Measurements from ENCODE around the gene EYS.
"Not testable (repeated sequence)": the region's sequence is repeated elsewhere in the genome, so short reads cannot be mapped to it uniquely, and the experiment has no call there.

Gene EYS

DNA sequence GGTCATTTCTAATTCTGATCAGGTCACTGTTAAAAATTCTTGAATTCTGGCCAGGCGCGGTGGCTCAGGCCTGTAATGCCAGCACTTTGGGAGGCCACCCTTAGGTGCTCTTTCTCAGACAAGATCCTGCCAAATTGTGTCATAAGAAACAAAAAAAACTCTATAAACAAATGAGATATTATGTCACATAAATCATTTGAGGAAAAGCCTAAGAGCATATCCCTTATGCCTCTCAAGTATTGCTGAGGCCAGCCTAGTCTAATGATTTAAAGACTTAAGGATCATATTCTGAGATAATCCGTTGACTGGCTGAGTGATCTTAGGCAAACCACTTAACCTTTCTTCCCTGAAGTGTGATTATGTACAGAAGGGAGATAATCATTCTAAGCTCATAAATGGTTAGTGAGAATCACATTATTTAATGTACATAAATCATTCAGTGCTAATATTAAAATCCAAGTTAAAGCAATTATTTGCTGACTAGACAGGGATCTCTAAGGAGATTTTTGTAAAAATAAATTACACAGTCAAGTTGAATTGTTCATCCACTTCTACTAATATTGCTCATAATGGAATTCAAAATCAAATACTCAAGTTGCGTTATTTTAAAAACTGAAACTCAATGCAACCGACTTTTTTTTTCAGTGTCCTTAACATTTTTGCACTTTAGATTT is 1706.1 kb downstream of the EYS start:
- DNase-seq: no peak

- DNase-seq: no peak
Measured at GRCh38 chr6:63999613-64000012, 1707.4 kb downstream of the EYS start.

DNA sequence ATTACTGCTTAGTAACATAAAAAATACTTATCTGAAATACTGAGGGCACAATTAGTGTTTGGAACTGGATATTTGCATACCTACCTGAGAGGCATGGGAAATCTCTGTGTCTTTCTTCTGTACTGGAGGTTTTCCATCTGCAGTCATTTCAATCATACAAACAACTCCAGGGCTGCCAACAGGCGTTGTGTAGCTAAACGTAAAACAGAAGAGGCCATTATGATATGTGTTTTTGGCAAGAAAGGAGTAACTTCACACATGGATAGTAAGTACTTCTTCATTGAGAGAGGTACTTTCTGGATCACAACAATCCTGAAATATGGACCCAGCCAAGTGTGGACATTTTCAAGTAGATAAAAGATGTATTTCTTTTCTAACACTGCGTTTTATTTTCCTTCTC is 1708.0 kb downstream of the EYS start:
- DNase-seq: no peak

GRCh38 chr6:63997734-63998133 is 1709.3 kb downstream of the EYS start:
- no peak for DNase-seq

GRCh38 chr6:63997221-63997620 is 1709.8 kb downstream of the EYS start:
- DNase-seq: no peak

DNA sequence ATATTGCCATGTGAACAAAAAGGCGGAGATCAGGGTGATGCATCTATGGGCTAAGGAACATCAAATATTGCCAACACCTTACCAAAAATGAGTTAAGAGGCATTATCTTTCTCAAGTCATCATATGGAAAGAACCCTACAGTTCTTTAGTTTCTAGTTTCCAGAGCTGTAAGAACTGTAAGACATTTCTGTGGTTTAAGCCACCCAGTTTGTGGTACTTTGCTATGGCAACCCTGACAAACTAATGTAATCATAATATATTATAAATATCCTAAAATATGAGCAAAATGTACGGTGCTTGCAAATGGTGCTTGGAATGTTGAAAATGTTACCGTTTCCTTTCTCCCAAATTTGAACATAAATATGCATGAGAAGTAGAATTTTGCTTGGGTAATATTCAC is 1721.8 kb downstream of the EYS start:
- DNase-seq: no peak

- no peak for DNase-seq
Measured at GRCh38 chr6:63975699-63976098, 1731.3 kb downstream of the EYS start.

DNA sequence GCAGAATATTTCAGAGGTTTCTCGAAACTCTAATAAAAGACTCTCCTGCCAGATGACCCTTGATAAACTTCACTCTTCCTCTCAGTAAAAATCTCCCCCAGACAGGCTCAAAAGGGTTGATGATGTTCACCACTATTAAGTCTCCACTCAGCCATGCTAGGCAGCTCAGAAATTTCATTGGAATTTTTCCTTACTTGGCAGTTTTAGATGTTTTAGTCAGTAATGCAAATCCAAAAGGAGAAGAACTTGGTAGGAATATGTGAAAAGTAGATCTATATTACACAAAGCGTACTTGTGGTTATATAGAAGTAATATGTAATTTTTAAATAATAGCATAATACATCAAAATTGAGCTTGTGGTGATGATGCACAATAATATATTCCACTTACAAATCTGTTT is 1738.4 kb downstream of the EYS start:
- no peak for DNase-seq

- DNase-seq: no peak
Measured at GRCh38 chr6:63964366-63964765, 1742.7 kb downstream of the EYS start.

GRCh38 chr6:63963769-63964315 is 1743.2 kb downstream of the EYS start:
- DNase-seq: no peak

DNA sequence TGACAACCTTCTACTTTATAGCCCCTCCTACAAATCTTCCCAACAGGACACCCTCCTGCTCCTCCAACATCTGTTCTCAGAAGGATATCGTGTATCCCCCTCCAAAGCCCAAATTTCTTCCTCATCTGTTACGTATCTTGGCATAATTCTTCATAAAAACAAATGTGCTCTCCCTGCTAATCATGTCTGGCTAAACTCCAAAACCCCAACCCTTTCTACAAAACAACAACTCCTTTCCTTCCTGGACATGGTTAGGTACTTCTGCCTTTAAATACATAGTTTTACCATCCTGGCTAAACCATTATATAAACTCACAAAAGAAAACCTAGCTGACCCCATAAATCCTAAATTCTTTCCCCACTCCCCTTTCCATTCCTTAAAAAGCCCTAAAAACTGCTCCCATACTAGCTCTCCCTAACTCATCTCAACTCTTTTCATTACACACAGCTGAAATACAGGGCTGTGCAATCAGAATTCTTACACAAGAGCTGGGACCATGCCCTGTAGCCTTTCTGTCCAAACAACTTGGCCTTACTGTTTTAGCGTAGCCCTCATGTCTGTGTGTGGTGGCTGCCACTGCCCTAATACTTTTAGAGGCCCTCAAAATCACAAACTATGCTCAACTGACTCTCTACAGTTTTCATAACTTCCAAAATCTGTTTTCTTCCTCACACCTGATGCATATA is 1753.5 kb downstream of the EYS start:
- not testable (repeated sequence) for DNase-seq

GRCh38 chr6:63947792-63948529 is 1759.1 kb downstream of the EYS start:
- no peak for DNase-seq

DNA sequence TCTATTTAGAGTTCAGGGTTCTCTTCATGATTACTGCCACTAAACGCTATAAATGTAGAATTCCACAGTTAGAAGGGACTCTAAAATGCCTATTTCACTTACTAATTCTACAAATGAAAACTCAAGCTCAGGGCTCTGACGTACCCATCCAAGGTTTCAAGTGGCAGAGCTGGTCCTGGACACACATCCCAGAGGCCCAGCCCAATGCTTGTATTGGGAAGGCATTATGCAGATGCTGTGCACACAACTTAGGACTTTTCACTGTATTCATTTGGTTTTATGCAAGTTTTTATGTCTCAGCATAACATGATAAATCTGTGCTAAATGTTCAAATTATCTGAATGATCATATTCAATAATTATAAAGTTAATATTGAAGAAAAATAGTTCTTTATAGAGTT is 1761.0 kb downstream of the EYS start:
- DNase-seq: no peak

GRCh38 chr6:63943826-63944225 is 1763.2 kb downstream of the EYS start:
- DNase-seq: no peak

- no peak for DNase-seq
Measured at GRCh38 chr6:63941747-63942470, 1765.1 kb downstream of the EYS start.

- DNase-seq: no peak
Measured at GRCh38 chr6:63940056-63940455, 1767.0 kb downstream of the EYS start.

GRCh38 chr6:63936399-63936798 is 1770.6 kb downstream of the EYS start:
- DNase-seq: no peak

- DNase-seq: no peak
Measured at GRCh38 chr6:63935732-63936131, 1771.3 kb downstream of the EYS start.

GRCh38 chr6:63933948-63934347 is 1773.1 kb downstream of the EYS start:
- not testable (repeated sequence) for DNase-seq

GRCh38 chr6:63930848-63931247 is 1776.2 kb downstream of the EYS start:
- DNase-seq: no peak

GRCh38 chr6:63929111-63929510 is 1777.9 kb downstream of the EYS start:
- no peak for DNase-seq

DNA sequence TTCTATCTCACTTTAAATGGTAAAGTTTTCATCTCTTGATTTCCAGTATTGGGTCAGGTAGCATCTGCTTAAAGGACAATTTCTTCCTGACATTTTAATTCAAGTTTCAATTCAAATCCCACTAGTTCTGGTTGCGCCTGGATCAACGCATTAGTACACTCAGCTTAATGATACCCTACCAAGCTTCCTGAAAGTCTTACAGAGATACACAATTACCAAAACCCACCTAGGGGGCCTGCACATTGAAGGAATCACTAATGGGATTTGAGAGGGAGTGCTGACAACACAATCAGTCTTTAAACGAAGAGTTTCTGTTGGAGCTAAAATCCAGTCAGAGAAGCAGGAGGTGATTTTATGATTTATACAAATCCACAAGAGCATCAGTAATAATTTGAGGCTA is 1778.4 kb downstream of the EYS start:
- no peak for DNase-seq

Measured in DMS79 treated with DMSO at 0.1 percent for 48 hours (cell line).